ENCODE results near the gene CTDSP1. TPM values are rescaled to one million over a fixed set of nuclear protein-coding genes. Genes with fewer than 3 reads are reported as not detected.

The CTDSP1 gene
- total RNA-seq, 1 donor from 2014 or later = 114 TPM

DNA sequence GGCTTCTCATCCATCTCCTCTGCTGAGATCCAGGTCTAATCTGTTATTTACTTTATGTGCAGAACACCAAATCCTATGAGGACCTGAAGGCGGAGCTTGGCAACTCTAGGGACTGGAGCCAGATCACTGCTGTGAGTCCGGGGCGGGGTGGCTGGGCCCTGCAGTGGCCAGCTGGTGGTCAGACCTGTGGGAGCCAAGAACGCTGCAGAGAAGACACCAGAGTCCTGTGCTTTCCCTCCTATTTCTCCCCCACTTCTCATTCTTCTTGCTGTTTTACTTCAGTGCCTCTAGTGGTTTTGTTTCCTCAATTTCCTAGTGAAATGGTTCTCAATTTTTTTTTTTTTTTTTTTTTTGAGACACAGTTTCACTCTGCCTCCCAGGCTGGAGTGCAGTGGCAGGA lies 38.9 kb downstream of the CTDSP1 start:
- no peaks in the 10 kb centered on the region for H3K27me3 Mint-ChIP-seq (ENCODE audit: low read depth)

GRCh38 chr2:218444692-218445357 lies 45.2 kb downstream of the CTDSP1 start:
- H3K4me3 Mint-ChIP-seq (ENCODE audit: low read depth) = no peak overlapping the region
- intact Hi-C loops (cut with micrococcal nuclease) = no loop called here
- no peaks in the 10 kb centered on the region for H3K27me3 Mint-ChIP-seq (ENCODE audit: low read depth)
- H3K9me3 Mint-ChIP-seq = no peaks in the 10 kb centered on the region
- H3K27ac Mint-ChIP-seq = no peak overlapping the region
- H3K4me1 Mint-ChIP-seq (ENCODE audit: low read depth) = peaks cover 8% of the 10 kb centered on the region
- H3K36me3 Mint-ChIP-seq (ENCODE audit: low read depth) = peaks cover 26% of the 10 kb centered on the region
- no peak for DNase-seq (ENCODE audit: low spot score)

More for the DNA sequence above, 38.9 kb downstream of the CTDSP1 start:
- Mint-ChIP-seq H3K9me3 (no peaks in the 10 kb centered on the region), H3K27ac (no peak overlapping the region), H3K4me3 (ENCODE audit: low read depth) (no peak overlapping the region), H3K36me3 (ENCODE audit: low read depth) (no peaks in the 10 kb centered on the region), H3K4me1 (ENCODE audit: low read depth) (no peaks in the 10 kb centered on the region)
- intact Hi-C loops (cut with micrococcal nuclease) = no loop called here
- DNase-seq (ENCODE audit: low spot score) = no peak

GRCh38 chr2:218445602-218446001 lies 45.9 kb downstream of the CTDSP1 start:
- Mint-ChIP-seq H3K27me3 (ENCODE audit: low read depth) (no peaks in the 10 kb centered on the region), H3K27ac (no peak overlapping the region), H3K4me3 (ENCODE audit: low read depth) (no peak overlapping the region)

DNA sequence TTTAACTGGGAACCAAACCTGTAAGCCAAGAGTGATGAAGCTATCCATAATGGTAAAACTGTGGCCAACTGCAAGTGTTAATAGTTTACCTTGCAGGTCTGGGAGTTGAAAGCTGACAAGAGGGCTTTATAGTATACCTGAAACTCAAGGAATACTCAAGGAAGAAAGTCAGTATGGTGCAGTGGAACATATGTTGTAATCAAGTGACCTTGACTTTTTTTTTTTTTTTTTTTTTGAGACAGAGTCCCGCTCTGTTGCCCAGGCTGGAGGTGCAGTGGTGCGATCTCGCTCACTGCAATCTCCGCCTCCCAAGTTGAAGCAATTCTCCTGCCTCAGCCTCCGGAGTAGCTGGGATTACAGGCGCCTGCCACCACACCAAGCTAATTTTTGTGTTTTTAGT lies 46.9 kb downstream of the CTDSP1 start:
- intact Hi-C loops (cut with micrococcal nuclease) = no loop called here
- H3K27ac Mint-ChIP-seq = no peak overlapping the region
- peaks cover 39% of the 10 kb centered on the region for H3K36me3 Mint-ChIP-seq (ENCODE audit: low read depth)
- no peak overlapping the region for H3K4me3 Mint-ChIP-seq (ENCODE audit: low read depth)
- peaks cover 8% of the 10 kb centered on the region for H3K4me1 Mint-ChIP-seq (ENCODE audit: low read depth)
- no peaks in the 10 kb centered on the region for H3K27me3 Mint-ChIP-seq (ENCODE audit: low read depth)
- no peaks in the 10 kb centered on the region for H3K9me3 Mint-ChIP-seq
- no peak for DNase-seq (ENCODE audit: low spot score)

More at GRCh38 chr2:218445602-218446001, 45.9 kb downstream of the CTDSP1 start:
- H3K4me1 Mint-ChIP-seq (ENCODE audit: low read depth) = peaks cover 8% of the 10 kb centered on the region
- no peak for DNase-seq (ENCODE audit: low spot score)
- H3K36me3 Mint-ChIP-seq (ENCODE audit: low read depth) = peaks cover 34% of the 10 kb centered on the region
- H3K9me3 Mint-ChIP-seq = no peaks in the 10 kb centered on the region
- intact Hi-C loops (cut with micrococcal nuclease) = no loop called here

- no peak overlapping the region for H3K27ac Mint-ChIP-seq
- H3K36me3 Mint-ChIP-seq (ENCODE audit: low read depth) = peaks cover 43% of the 10 kb centered on the region
- no peaks in the 10 kb centered on the region for H3K27me3 Mint-ChIP-seq (ENCODE audit: low read depth)
- intact Hi-C loops (cut with micrococcal nuclease) = no loop called here
- H3K9me3 Mint-ChIP-seq = no peaks in the 10 kb centered on the region
- H3K4me3 Mint-ChIP-seq (ENCODE audit: low read depth) = no peak overlapping the region
- peaks cover 8% of the 10 kb centered on the region for H3K4me1 Mint-ChIP-seq (ENCODE audit: low read depth)
- no peak for DNase-seq (ENCODE audit: low spot score)
These were observed 47.4 kb downstream of the CTDSP1 start for GRCh38 chr2:218447072-218447471.

DNA sequence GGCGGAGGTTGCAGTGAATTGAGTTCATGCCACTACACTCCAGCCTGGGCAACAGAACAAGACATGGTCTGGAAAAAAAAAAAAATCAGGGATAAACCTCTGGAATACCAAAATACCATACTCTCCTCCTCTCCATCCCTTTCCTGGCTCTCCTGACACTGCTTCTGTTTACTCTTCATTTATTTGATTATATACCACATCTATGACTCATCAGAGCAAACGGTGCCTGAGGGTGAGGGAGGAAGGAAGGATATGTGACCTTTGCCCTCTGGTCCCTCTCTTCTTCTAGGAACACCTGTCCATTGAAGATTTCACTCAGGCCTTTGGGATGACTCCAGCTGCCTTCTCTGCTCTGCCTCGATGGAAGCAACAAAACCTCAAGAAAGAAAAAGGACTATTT lies 49.3 kb downstream of the CTDSP1 start:
- Mint-ChIP-seq H3K27ac (no peak overlapping the region), H3K9me3 (no peaks in the 10 kb centered on the region)

DNA sequence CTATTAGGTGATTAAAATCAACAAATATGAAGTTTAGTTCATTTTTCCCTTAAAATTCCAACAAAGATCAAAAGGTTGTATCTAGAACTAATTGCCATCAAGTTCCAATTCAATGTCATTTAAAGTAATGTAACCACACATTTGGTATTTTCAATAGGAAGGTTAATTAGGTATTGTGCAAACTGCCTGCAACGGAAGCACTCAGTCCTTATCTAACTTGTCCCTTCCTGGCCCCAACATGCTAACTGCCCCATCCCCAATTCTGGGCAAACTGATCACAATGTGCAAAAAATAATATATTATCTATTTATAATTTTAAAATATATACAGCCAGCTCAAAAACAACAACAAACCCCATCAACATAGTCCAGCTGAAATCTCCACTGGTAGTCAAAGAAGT lies 52.4 kb downstream of the CTDSP1 start:
- Mint-ChIP-seq H3K4me1 (ENCODE audit: low read depth) (peaks cover 8% of the 10 kb centered on the region), H3K4me3 (ENCODE audit: low read depth) (no peak overlapping the region), H3K36me3 (ENCODE audit: low read depth) (peaks cover 77% of the 10 kb centered on the region), H3K27ac (no peak overlapping the region), H3K27me3 (ENCODE audit: low read depth) (no peaks in the 10 kb centered on the region), H3K9me3 (peaks cover 12% of the 10 kb centered on the region)
- DNase-seq (ENCODE audit: low spot score) = no peak
- intact Hi-C loops (cut with micrococcal nuclease) = no loop called here

More for the DNA sequence above, 49.3 kb downstream of the CTDSP1 start:
- intact Hi-C loops (cut with micrococcal nuclease) = no loop called here
- Mint-ChIP-seq H3K4me3 (ENCODE audit: low read depth) (no peak overlapping the region), H3K4me1 (ENCODE audit: low read depth) (peaks cover 8% of the 10 kb centered on the region), H3K36me3 (ENCODE audit: low read depth) (peaks cover 57% of the 10 kb centered on the region), H3K27me3 (ENCODE audit: low read depth) (no peaks in the 10 kb centered on the region)
- no peak for DNase-seq (ENCODE audit: low spot score)

Other genes with a start within 250 kb of the CTDSP1 start
- gene CXCR1, start 232.9 kb upstream of the CTDSP1 start, total RNA-seq = not detected in 2 replicates
- 639 and 643 TPM in 2 replicates for gene ARPC2, start 182.7 kb upstream of the CTDSP1 start, total RNA-seq
- gene GPBAR1, start 138.9 kb upstream of the CTDSP1 start, total RNA-seq = 0.41 and 0.87 TPM in 2 replicates
- 82.4 and 82.9 TPM in 2 replicates for gene AAMP, start 129.7 kb upstream of the CTDSP1 start, total RNA-seq
- gene PNKD, start 129.3 kb upstream of the CTDSP1 start, total RNA-seq = 19.9 and 20.8 TPM in 2 replicates
- 69.6 and 73.7 TPM in 2 replicates for gene TMBIM1, start 107.4 kb upstream of the CTDSP1 start, total RNA-seq
- not detected in 2 replicates for gene CATIP, start 43.0 kb upstream of the CTDSP1 start, total RNA-seq
- 0.18 and 0.21 TPM in 2 replicates for gene SLC11A1, start 17.6 kb upstream of the CTDSP1 start, total RNA-seq
- not detected in 2 replicates for gene VIL1, start 19.3 kb downstream of the CTDSP1 start, total RNA-seq
- gene USP37, start 168.5 kb downstream of the CTDSP1 start, total RNA-seq = 40.7 and 43.7 TPM in 2 replicates
- gene CNOT9, start 169.0 kb downstream of the CTDSP1 start, total RNA-seq = 127 and 135 TPM in 2 replicates
- gene PLCD4, start 208.0 kb downstream of the CTDSP1 start, total RNA-seq = 0.18 and 0.23 TPM in 2 replicates

Data from activated T-helper 2 cell treated with anti-CD3 and anti-CD28 coated beads, Interferon-gamma antibody, Interleukin-2, Interleukin-4, amounts not matched to agents 10 μg/mL and 5 μg/mL and 100 μg/mL, durations not matched to agents 14 hours and 24 hours and 36 hours (primary cell).